GM21576 (cell line): ENCODE results near the gene MLLT1.

ENCODE experiments used
- ATAC-seq: cut with Tn5 transposase; IDR thresholded peaks from one replicate; pipeline ENCODE4 v1.9.1; 2021; ENCODE audit warnings: mild to moderate bottlenecking, moderate library complexity; ENCODE audit not compliant: unreplicated experiment

Gene MLLT1

DNA sequence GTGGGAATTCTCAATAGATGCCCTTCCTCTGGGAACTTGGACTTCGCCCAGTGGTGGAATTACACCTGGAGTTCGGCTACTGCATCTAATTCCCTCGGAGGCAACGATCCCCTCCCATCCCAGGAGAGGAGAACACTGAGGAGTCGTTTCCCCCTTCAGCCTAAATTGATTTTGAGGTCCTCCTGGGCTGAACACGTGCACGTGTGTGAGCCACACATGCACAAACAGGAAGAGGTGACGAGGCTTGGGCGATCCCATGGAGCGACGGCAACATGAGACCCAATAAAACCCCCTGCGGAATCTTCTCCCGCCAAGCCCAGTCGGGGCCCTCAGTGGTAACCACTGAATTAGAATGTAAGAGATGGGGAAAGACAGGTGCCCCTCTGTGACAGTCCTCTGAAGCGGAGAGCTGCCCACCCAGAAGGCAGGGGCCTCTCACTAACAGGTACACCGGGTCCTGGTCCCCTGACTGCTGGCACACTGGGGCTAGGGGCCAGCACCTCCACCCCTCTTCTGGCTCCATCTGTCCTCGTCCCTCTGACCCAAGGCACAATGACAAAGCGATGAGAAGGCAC is 4.5 kb downstream of the MLLT1 start:
- ATAC-seq = no peak

DNA sequence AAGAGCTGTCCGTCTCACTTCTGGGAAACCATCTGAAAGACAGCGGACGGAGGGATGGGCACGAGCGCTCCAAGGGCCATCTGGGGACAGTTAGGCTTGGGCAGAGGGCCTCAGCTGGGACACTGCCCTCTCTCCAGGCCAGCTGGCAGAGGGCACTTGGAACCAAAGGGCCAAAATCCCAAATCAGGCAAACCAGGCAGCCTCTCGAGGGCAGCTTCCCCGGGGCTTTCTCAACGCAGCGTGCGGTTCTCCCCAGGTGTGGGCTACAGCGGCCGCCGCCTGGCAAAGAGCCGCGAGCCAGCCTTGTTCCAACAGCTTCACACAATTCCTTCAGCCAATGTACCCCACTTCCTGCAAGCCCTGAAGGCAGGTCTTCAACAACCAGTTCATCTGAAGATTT is 5.0 kb downstream of the MLLT1 start:
- ATAC-seq = no peak

DNA sequence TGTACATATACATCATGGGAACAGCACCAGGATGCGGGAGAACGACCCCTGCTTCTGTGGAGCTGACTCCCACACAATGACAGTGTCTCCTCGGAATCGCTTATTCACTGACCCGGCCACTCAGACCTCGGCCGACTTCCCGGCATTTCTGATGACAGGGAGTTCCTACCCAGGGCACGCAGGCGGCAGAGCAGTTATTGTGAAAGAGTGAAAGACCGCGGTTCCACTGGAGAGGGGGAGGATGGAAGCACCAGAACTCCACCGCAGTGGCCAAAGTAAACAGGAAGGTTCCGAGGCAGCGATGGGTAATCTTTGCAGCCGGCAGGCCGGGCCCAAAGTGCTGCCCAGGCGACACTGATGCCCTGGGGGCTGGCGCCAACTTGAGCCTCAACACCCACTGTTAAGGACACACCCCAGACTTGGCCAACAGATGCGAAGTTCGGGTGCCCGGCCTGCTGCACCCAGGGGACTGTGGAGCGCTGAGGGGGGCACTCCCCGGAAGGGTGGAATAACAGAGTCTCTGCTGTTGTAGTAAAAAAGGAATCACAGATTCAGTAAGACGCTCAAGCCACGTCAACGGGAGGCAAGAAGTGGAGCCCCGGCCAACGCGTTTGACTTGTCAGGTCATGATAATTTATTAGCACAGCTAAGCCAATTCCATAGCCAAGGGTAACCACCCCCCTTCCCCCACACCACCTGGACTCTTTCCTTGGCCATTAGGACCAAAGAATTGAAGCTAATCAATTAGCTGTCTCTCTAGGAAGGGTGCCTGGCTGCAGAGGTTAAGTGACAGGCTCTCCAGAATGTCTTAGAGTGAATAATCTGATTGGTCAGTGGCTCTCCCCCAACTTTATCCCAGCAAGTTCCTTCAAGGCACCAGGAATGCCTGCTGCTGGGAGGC is 5.8 kb downstream of the MLLT1 start:
- no peak for ATAC-seq

DNA sequence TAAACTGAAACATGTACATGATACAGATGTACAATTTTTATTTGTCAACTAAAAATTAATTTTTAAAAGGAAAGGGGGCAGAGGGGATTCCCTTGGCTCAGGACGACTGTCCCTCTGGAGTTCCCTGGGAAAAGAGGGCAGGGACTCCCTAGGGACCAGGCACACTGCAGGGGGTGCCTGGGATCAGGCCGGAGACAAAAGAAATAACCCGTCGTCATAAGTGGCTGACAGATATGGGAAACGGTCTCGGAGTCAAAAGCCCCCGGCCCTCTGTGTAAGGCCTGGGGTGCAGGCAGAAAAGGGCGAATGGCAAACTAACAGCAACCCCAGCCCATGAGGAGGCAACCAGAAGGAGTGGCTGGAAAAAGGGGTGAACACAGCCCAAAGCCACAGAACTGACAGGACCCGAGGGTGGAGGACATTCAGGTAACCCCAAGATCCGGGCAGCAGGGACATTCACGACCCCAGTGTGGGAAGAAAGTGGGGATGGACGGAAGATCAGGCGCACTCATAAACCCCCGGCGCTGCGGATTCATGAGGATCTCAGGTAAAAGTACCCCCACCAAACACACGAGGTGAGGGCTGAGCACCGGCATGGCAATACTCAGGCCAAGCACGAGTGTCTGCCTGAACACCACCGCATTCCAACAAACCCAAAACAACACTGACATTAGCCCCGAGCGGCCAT is 6.7 kb downstream of the MLLT1 start:
- ATAC-seq = no peak

DNA sequence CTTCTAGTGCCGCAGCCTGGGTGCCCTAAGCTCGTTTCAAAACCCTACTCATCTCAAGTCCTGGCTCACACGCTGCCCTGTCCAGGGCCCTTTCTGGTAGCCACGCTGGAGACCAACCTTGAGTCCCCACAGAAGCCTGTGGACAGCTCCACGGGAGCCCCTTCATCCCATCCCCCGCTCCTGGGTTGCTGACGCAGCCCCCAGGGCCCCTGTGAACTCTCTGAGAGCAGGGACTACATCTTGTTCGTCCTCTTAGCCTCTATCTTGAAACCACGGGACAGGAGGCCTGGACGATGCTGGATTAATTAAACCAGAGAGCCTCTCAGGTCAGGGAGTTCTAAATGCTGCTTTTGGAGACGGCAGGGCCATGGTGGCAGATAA is 7.4 kb downstream of the MLLT1 start:
- ATAC-seq = no peak

DNA sequence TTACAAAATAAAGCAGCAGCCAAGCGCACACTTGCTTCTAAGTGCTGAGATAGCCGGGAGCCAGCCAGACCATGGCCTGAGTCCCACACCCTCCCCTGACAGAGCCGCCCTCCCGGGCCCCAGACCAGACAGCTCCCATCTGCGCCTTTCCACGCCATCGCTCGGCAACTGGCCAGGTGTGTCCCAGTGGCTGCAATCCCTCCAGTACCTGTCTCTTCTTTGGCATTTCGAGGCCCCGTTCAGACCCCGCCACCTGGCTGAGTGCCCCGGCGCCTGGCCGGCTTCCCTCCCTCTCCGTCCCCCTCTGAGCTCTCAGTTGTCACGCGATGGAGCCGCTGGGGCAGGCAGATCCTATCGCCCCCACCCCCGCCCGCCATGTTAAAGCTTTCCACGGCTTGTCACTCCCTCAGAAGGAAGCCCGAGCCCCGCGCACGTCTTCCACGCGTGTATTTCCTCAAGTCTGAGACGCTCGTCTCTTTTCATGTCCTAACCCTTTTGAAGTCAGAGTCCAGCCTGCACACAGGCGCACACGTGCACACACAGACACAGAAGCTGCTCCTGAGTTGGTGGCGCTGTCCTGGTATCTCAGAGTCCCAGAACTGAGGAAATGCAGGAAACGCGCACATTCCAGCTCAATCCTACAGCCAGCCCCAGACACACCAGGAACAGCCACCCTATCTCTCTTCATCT is 7.9 kb downstream of the MLLT1 start:
- ATAC-seq = no peak

DNA sequence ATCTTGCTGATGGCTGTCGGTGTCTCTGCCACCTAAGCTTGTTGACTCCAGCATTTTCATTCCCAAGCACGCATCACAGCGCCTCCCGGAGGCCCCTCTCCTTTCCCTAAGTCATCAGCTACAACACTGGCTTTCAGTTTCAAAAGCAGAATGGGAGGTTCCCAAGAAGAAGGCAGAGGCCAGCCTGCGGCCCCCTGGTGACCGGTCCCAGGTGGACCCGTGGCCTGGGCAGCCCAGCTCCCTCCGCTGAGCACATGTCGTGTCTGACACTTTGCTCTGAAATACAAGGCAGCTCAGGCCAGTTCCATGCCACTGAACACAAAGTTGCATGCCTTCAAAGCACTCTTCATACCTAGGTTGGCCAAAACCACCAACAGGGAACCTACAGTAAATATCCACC is 8.5 kb downstream of the MLLT1 start:
- no peak for ATAC-seq

DNA sequence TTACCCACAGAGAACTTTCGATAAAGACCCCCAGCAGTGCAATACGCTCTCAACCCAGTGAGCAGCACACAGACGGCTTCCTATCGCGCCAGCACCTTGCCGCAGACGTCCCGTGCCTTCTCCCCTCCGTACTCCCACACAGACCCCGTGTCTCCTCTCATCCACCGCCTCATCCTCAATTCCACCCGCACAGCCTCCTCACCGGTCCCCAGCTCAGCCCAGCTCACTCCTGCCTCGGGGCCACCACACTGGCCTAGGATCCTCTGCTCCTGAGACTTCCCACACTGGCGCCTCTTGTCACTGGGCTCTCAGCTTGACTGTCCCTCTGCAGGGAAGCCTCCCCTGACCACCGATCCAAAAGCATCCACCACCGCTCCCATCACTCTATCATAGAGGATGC is 9.0 kb downstream of the MLLT1 start:
- no peak for ATAC-seq

DNA sequence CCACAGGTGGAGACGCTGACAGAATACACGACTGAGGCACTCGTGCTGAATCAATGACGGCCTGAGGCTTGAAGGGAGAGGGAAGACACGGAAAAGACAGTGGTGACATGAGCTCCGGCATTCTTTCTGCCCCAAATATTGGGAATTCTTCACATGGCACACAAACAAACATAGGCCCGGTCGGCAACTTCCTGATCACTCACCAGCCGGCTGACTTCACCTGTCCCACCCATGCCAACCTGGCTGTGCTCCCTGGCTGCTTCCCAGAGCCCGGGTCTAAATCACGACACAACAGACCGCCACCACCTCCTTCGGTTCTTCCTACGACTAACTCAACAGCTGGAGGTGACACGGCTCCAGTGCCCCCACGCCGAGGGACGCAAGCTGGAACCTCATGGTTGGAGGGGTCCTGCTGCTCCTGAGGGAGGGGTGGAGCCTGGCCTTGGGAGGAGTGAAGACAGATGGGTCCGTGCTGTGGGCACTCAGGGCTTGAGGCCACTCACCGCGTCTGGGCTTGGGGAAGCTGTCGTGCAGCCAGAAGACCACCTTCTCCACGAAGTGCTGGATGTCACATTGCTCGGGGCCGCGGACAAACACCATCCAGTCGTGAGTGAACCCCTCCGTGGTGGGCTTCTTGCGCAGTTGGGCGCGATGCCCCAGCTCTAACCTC is 9.6 kb downstream of the MLLT1 start:
- ATAC-seq = no peak

DNA sequence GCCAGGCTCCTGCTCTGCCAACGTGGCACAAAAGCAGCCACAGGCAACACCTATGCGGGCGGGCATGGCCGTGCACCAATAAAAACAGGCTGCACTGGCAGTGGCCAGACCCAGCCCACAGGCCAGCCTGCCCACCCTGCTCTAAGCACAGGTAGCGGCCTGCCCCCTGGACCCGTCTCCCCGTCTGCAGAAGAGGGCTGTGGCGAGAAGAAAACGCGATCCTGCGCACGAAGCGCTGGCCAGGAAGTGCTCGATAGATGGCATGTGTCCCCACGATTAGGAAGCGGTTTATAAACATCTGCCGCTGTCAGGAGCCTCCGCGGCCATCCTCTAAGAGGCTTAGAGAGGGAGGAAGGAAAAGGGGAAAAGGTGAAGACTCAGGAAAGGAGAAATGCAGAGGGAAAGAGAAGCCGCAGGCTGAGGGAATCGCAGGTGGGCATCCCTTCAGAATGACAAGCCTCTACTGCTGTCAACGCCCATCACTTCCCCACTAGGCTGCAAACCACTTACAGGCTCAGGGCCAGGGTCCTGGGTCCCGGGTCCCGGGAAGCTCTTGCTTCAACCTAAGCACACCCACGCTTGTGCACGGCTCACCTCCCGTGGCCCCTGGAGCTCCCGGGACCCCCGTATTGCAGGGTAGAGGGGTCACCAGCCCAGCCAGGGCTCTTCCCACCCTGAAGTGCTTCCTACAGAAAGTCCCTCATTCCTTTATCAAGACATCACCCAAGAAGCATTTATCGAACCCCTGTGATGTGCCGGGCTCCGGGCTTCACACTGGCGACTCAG is 10.5 kb downstream of the MLLT1 start:
- no peak for ATAC-seq

DNA sequence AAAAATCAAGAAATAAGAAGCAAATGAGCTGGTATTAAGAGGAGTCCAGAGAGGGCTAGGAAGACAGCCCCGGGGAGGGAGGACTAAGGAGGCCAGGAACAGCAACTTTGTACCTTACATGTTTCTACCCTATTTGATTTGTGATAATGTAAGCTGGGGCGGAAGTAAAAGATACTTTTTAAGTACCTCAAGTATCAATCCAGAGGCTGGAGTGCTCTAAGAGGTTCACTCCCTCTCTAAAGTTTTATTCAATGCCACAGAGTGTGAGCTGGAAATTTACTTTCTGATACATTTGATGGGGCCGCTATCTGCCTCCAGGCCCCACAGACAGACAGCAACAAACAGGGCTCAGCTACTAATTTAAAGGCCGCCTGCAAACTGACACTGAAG is 11.4 kb downstream of the MLLT1 start:
- no peak for ATAC-seq

DNA sequence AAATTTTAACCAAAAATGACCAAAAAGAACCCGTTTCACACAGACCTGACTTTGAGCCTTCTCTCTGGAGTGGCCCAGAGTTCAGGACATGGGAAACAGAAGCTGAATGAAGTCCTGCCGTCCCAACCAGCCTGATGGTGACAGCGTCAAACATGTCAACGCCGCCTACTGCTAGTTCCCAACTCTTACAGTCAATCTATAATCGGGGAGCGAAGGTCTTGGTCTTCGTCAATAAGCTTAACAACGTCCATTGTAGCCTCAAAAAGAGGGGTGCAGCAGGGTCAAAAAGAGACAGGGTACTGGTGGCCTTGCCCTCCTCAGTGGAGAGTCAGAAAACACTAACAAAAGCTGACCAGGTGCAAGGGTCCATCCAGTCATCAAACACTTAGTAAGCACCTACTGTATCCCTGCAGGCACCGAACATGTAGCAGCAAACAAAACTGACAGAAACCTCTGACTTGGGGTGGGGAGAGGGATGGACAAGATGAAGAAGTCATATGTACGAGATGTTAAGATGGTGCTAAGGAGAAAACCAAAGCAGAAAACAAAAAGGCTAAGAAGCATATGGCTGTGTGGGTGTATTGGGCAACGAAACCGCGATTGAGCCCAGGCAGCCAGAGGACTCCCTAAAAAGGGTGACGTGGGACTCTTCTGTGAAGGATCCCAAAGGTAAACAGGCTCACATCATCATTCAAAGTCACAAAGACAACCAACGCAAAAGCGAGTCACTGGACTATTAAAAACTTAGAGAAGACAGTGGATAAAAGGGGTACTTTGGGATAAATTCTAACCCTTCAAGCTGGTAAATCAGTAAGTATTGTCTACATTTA is 12.0 kb downstream of the MLLT1 start:
- no peak for ATAC-seq

DNA sequence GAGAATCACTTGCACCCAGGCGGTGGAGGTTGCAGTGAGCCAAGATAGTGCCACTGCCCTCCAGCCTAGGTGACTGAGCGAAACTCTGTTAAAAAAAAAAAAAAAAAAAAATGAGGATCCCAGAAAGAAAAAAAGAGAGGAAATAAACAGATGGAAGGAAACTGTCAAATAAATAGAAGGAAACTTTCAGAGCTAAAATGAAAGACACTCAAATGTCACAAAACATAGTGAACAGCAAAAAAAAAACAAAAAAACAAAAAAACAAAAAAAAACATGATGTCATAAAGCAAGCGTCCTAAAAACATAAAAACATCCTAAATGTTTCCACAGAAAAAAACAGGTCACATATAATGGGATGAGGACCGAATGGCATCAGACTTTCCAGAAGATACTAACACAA is 15.0 kb downstream of the MLLT1 start:
- ATAC-seq = no peak

DNA sequence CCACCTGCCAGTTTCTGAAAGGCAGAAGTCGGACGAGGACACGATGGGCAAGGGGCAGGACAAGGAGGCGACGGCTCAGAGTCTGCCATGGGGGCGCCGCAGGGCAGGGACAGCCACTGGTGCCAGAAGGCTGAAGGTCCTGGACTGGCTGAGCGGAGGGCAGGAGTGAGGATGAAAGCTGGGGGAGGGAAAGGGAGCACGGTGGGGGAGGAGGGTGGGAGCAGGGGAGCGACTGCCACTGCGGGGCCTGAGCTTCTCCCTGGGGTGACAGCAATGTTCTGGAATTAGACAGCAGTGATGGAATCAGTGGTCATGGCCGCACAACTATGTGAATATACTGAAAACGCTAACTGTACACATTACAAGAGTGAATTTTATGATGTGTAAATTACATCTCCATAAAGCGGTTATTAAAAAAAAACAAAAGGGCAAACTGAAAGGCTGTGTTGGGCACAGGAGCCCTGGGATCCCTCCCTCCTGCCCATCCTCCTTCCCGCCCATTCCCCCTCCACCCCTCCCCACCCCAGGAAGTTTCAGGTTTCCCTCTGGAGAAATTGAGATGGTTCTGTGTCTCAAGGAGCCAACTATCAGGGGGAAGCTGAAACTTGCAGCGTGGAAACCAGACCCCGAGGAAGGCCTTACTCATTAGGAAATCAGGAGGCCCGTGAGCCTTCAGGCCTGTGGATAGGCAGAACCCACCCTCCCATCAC is 15.9 kb downstream of the MLLT1 start:
- ATAC-seq = no peak

DNA sequence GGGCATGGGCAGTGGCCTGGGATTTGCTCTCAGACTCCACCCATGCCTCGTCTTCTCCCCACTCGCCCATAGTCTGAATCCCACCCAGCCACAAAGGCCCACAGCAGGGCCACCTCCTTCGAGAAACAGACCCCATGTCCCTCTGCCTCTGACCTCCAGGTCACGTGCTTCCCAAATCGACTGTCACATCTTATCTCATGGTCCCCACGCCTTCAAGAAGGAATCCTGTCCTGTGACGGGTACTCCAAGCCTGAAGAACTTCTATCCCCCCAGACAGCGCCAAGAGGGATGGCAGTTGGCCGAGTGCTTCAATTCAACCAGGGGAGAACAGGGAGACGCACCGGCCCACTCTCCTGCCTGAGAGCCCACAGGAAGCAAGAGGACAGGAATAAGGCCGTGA is 16.5 kb downstream of the MLLT1 start:
- no peak for ATAC-seq

DNA sequence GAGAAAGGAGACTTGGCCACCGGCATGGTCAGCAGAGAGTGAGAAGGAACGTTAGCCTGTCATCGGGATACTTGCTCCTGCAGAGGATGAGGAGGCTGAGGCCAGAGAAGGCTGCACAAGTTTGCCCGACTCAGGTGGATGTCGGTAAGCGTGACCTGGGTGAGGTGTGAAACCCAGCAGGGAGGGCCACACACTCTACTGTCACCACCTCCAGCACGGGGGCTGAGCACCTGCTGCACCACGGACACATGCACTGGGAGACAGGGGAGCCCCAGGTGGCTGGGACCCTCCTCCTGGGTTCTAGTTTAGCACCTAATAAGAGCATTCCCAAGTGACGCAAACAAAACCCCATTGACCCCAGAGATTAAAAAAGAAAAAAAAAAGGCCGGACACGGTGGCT is 17.3 kb downstream of the MLLT1 start:
- no peak for ATAC-seq

DNA sequence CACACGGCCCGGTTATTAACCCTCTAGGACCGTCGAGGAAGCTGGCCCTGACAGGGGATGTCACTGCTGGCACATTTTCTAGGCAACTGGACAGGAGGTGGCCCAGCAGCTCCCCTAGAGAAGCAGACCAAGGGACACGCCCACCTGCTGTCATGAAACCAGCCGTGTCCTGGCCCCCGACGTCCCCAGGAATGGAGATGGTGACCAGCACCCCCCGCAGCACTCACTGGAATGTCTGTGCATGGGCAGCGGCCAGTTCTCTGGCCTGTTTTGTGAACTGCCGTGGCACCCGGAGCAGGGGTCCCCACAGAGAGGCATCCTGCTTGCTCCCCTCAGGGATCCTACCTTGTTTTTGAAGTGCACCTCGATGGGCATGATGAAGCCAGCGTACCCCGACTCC is 17.9 kb downstream of the MLLT1 start:
- ATAC-seq = no peak

DNA sequence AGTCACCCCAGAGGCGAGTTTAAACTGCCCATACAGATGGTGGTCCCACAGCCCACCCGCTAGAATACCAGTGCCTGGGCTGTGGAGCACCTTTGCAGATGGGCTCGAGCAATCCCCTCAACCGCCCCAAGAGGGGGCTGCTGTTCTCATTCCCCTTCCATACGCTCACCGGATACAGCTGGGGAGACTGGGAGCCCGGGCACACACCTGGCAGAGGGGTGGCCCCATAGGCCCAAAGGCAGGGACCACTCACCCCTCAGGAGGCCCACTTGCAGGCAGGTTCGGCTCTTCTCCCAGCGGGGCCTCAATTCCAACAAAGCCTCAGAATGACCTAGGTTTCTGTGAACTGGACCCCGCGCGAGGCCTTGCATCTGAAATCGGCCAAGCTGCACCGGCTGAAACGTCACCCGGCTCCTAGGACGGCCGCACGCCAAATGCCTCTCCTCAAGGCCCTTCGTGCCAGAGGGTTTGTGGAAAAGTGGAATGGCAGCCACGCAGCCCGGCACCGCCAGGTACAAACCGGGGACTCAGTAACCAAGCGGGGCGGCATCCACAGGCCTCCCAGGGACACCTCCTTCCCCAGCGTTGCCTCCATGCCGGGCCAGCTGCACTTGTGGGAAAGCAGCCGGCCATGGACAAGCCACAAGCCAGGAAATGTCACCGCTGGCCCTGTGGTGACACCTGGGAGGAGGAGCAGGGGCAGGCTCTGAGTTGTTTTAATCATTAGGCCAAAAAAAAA is 18.7 kb downstream of the MLLT1 start:
- no peak for ATAC-seq
